ENCODE data around the gene VPS36.
"Not testable (repeated sequence)": the region's sequence is repeated elsewhere in the genome, so short reads cannot be mapped to it uniquely, and the experiment has no call there.

Gene VPS36

GRCh38 chr13:52374873-52375411 is 75.5 kb downstream of the VPS36 start:
- DNase-seq (ENCODE audit: low read depth) = no peak

- DNase-seq (ENCODE audit: low read depth) = no peak
Observed at GRCh38 chr13:52374389-52374788, 76.0 kb downstream of the VPS36 start.

GRCh38 chr13:52373277-52373676 is 77.2 kb downstream of the VPS36 start:
- not testable (repeated sequence) for DNase-seq (ENCODE audit: low read depth)

- DNase-seq (ENCODE audit: low read depth) = no peak
Observed at GRCh38 chr13:52371736-52372247, 78.6 kb downstream of the VPS36 start.

- DNase-seq (ENCODE audit: low read depth) = no peak
Observed at GRCh38 chr13:52366291-52366690, 84.1 kb downstream of the VPS36 start.

Data from GM04504 (cell line).